GM19467 (cell line): ENCODE measurements around the gene DRD2.

Source experiments
- ATAC-seq: cut with Tn5 transposase; IDR thresholded peaks from one replicate; pipeline ENCODE4 v1.9.1; 2021; ENCODE audit warnings: mild to moderate bottlenecking, moderate library complexity; ENCODE audit not compliant: unreplicated experiment

The DRD2 gene

DNA sequence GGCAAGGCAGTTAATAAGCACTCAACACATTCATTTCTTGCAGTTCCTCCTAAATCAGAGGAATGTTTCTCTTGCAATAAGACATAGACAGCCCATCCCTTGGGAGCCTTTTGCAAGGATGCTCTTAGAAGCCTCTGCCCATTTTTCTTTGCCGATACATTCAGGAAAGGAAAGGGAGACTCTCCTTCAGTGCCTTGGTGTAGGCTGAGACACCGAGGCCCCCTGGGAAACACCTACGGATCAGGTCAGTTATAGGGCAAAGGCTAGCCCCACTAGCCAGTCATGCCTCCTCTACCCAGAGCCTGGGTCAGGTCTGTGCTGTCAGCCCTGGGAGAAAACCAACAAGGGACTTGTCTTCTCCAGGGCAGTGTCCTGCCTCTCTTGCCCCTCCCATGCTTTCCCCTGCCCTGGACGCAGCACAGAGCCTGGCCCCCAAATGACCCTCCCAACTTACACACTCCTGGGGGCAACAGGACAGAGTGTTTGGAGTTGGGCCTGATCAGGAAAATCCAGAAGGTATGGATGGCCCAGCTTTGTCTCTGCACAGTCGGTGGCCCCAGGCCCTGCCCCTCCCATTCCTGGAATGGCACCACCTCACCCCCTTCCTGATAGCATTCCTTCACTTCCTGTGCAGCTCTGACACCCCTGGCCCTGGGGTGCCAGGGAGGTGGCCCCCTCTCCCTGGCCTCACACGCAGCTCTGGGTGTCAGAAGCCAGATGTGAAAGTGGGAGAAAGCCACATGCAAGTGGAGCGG, 69.3 kb downstream of the DRD2 start:
- no peak for ATAC-seq

DNA sequence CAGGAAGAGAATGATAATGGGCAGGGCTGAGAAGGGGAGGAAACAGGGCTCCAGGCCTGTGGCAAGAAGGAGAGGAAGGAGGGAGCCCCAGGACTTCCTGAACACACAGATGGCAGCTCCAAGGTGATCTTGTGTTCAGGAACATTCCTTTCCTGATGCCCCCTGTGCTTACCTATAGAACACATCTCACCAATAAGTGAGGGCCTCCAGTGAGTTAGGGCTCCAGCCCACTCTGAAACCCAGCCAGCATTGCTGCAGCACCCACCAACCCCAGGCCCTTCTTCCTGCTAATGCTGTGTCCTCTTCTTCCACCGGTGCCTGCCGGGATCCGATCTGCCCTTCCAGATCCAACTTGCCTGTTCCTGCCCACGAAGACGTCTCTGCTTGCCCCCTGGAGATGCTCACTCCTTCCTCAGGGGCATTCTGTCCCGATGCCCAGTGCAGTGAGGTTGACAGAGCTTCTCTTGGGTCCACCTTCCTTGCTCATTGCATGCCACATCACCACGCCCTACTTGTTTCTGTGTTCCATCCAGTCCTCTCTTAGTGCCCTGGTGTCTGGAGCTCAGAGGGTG, 70.3 kb downstream of the DRD2 start:
- ATAC-seq: no peak

DNA sequence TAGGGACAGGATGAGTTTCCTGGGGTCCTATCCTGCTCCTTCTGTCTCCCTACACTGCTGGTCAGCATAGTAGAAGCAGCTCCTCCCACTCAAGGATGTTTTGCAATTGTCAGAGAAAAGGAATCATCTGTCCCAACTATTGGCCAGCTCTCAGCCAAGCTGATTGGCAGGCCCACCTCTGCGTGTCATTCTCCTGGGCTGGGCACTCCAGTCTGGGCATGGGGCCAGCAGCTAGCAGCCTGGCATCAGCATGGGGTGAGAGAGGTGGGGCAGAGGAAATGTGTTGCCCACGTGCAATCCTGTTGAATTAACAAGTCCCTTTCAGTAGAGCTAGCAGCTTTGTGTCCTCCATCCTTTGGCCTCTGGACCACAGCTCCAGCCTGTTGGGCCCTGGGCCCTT, 73.5 kb downstream of the DRD2 start:
- ATAC-seq: no peak

DNA sequence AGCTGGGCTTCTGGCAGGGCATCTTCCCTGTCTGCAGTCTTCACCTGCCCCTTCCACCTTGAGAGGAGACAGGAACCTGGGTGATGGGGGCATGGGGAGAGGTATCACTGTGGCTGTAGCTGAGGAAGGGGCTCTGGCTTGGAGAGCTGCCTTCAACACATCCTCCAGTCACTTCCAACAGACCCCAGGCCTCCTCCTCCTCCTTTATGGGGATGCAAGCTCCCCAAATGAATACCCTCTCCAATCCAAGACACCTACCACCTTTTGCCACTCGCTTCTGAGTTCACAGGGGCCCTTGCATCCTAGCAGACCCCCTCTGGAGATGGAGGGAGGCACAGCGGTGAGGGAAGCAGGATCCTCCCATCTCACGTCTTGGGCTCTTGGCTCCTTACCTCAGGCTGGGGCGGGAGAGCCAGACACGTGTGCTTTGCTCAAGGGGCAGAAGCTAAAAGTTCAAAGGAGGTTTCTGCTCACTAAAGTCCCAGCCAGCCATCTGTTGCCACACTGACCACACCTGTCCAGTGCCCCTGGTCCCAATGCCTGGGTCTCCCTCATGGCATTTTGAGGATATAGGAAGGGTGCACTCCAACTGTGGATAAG, 74.5 kb downstream of the DRD2 start:
- ATAC-seq: no peak

DNA sequence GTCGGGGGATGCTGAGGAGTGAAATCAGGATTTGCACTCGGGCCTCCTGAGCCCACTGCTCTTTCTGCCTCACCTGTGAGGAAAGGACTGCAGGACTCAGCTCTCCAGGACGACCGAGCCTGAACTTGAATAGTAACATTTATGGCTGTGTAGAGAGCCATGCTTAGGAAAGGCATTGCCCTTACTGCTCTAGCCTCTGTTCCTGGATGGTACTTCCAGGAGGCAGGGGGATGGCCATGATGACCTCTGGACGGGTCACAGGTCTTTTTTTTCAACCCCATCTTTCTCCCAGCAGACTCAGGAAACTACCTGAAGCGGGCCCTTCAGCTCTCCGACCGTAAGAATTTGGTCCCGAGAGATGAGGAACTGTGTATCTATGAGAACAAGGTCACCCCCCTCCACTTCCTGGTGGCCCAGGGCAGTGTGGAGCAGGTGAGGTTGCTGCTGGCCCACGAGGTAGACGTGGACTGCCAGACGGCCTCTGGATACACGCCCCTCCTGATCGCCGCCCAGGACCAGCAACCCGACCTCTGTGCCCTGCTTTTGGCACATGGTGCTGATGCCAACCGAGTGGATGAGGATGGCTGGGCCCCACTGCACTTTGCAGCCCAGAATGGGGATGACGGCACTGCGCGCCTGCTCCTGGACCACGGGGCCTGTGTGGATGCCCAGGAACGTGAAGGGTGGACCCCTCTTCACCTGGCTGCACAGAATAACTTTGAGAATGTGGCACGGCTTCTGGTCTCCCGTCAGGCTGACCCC, 76.3 kb downstream of the DRD2 start:
- ATAC-seq: no peak

DNA sequence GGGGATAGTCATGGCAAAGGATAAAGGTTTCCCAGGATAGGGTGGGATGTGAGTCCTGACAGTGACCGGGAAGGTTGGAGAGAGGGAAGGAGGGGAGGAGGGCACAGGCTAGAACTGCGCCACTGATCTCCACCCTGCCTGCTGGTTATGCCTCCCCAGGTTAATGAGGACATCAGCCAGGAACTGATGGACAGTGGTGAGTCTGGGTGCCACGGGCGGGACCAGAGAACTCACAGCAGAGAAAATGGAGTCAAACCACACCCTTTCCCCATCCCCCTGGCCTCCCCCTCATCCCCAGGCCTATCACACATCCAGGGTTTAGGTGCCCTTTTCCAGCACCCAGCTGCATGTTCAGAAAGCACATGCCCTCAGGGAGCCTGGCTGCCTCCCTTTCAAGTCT, 77.4 kb downstream of the DRD2 start:
- no peak for ATAC-seq

DNA sequence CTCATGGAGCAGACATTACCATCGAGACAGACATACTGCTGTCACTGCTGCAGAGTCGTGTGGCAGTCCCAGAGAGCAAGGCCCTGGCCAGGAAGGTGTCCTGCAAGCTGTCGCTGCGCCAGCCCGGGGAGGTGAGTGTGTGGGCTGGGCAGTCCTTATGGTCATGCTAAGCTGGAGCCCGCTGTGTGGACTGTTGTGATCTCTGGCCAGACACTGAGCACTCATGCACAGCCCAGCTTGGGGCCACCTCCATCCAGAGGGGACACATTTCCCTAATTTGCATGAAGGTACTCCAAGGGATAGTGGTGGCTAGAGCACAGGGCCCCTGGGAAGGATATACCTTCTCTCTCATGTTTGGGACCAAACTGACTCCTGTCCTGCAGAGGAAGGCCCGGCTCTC, 78.0 kb downstream of the DRD2 start:
- ATAC-seq: no peak

DNA sequence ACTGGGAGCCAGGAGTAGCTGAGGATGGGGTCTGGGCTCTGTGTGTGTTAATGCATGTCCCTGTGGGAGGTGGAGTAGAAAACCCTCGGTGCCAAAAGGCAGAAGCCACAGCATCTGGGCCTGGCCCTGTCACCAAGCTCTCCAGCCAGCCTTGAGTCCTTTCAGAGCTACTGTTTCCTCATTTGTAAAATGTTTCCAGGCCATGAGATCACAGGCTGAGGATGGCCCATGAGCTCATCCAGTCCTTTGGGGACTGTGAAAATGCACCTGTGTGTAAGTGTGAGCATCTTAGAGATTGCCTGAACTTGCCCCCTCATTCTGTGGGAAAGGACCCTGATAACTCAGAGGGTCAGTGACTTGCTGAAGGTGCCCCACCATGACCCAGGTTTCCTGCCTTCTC, 78.5 kb downstream of the DRD2 start:
- no peak for ATAC-seq

DNA sequence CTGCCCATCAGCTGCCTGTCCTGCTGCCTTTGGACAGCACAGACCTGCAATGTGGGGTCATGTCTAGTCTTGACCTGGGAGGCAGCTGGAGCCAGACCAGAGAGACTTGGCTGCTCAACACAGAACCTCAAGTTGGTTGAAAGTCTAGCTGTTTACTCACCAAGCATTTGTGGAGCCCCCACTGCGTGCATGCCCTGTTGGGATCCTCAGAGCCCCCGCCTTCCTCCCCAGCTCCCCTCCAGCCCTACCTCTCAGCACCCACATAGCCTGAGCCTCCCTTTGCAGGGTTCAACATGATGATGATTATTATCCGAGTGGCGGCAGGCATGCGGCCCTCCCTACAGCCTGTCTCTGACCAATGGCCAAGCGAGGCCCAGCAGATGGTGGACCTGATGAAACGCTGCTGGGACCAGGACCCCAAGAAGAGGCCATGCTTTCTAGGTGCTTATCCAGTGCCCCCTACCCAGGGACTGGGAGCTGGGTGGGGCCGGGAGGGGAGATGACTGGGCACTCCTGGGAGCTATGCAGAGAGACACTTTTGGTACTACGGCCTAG, 79.3 kb downstream of the DRD2 start:
- ATAC-seq: no peak

DNA sequence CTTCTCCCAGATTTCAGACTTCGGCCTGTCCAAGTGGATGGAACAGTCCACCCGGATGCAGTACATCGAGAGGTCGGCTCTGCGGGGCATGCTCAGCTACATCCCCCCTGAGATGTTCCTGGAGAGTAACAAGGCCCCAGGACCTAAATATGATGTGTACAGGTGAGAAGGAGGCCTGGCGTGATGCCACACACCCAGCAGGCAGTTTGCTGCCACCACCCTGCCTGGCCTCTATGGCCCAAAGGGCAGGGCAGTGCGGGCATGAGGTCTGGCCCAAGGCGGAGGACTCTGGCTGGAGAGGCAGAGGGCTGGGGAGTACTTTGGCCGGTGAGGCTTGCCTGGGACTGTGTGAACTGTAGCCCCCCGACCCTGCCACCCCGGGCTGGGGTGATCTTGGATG, 80.3 kb downstream of the DRD2 start:
- ATAC-seq: no peak

DNA sequence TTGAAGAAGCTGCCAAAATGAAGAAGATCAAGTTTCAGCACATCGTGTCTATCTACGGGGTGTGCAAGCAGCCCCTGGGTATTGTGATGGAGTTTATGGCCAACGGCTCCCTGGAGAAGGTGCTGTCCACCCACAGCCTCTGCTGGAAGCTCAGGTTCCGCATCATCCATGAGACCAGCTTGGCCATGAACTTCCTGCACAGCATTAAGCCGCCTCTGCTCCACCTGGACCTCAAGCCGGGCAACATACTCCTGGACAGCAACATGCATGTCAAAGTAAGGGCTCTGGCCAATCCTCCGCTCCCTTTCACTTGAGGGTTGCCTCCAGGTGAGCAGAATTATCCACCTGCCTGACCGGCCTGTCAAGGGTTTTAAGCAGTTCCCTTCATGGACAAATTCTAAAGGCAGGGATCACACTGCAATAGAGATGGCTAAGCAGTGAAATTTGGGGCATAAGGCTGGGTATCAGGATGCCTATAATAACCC, 81.7 kb downstream of the DRD2 start:
- ATAC-seq: no peak

DNA sequence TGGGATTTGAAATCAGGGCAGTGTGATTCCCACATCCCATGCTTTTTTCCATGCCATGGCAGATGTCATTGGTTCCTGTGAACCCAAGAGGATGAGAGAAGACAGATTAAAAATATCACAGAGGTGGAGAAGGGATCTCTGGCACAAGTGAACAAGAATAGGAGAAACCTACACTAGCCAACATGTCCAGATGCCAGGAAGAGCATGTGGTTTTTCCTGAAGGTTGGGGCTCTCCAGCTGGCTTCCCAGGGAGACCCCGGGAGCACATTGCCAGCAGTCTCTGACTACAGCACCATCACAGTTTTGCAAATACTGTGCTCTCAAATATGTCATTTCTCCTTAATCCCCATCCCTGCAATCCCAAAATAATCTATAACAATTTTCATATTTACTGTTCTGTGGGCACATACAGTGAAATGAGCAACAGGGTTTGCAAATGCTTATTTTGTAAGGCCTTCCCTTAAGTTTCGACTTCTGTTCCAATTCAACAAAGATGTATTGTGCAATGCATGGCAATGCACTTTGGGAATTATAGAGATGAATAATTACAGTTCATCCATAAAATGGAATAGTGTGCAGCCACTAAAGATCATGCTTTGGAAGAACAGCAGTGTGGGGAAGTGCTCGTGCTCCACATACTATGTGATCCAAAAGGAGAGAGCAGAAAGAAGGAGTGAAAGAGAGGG, 82.8 kb downstream of the DRD2 start:
- ATAC-seq: no peak

DNA sequence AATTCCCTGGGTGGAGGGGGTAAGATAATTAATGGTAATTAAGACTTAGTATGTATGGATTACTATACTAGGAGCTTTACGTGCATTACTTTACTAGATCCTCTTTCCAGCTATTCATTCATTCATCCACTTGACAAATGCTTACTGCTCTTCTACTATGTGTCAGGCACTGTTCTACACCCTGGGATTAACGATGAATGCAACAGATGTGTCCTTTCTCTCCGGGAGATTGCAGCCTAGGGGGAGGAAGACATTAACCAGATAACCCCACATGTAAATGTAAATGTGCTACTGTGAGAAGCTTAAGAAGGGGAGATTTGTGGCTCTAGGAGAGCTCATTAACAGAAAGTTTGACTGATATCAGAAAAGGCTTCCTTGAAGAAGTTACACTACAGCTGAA, 85.9 kb downstream of the DRD2 start:
- ATAC-seq: no peak

DNA sequence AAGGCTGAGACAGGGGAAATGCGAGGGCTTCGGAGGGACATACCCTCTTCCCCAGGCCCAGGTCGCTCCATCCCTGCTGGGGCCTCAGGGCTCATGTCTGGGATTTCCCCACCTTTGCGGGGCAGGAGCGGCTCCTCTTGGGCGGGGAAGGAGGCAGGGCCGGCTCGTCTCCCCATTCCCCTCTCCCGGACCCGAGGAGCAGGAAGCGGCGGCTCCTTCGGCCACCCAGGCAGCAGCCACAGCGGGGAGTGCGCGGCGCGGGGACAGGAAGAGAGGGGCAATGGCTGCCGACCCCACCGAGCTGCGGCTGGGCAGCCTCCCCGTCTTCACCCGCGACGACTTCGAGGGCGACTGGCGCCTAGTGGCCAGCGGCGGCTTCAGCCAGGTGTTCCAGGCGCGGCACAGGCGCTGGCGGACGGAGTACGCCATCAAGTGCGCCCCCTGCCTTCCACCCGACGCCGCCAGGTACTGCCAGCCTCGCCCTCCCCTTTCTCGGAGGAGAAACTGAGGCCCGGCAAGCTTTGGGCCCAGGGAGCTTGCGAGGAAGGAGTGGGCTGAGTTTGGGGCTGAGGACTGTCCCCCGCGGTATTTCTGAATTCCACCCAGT, 87.5 kb downstream of the DRD2 start, which contains the start of gene ANKK1:
TSS of gene ANKK1 (plus strand) at position 175 of the 607 bp plus-strand sequence. CDS start at position 281, 106 bp downstream.
- no peak for ATAC-seq

DNA sequence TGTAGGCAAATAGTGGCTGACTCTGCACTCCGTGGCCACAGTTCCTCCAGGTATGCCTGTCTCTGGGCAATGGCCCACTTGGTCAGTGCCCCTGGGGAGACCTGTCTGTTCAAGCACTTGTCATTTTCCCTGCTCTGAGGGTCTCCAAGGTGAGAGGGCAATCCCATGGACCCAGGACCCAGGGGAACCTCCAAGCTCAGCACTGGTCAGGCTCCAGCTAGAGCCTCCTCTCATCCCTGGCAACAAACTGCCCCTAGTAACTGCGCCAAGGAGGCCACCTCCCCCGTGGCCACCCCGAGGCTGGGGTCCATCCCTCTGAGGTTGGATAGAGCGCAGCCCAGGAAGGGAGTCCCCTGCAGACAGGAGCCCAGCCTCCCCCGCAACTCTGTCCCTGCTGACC, 88.3 kb downstream of the DRD2 start:
- no peak for ATAC-seq

DNA sequence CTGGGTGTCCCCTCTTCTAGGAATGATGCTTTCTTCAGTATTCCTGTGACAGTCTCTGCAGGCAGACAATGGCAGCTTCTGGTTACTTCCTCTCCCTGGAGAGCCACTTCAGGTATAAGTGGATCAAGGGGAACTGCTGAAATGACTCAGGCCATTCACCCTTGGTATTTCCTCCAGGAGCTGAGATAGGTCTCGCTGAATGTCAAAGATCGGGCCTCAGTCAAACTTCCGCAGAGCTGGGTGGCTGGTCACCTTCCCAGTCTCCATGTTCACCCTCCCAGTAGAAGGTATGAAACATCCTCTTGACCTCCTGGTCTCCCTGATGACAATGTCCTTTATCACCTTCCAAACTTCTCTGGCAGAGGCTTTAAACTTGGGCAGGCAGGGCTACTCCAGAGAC, 89.4 kb downstream of the DRD2 start:
- ATAC-seq: no peak

DNA sequence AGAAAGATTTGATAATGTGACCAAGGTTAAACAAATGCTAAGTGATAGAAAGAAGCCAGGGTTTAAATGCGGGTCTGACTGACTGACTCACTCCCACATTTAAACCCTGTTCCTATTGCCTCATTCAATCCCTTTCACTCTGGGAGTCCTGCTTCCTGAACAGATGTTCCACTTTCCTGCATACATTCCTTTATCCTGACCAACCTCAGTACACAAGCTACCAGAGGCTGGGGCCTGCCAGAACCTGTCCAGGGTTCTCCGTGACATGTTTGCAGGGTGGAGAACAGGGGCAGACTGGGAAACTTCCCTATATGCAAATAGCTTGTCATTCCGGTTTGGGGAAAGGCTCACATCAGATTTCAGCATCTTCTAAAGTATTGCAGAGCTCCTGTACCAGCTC, 90.6 kb downstream of the DRD2 start:
- no peak for ATAC-seq

DNA sequence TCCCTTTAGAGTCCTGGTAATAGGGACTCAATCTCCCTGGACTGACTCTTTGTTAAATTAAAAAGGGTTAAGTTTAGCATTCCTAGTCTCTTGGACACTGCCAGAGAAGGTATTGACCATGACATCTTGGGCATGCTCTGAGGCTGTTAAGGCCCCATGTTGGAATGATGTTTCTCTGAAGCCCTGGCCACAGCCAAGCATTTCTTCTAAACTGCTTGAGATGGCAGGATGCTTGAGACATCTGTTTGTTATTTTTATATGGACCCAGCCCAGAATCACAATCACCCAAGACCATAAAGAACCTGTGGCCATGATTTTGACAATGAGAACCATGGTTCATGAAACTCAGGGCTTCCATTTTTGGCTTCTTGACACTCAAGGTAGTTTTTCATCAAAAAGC, 93.1 kb downstream of the DRD2 start:
- ATAC-seq: no peak

DNA sequence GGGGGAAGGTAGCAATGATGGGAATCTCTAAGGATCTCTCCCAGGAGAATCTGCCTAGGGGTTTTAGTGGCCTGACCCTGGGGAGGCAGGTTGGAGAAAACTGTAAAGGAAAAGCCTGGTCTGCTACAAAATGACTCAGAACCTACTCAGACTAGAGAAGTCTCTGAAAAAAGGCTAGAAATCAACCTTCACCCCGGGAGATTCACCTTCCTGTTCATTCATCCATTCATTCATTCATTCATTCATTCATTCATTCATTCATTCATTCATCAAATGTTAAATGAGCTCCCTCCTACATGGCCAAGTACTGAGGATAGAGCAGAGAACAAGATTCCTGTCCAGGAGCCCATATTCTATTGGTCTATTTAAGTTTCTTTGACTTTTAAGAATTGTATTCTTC, 96.5 kb downstream of the DRD2 start:
- no peak for ATAC-seq

DNA sequence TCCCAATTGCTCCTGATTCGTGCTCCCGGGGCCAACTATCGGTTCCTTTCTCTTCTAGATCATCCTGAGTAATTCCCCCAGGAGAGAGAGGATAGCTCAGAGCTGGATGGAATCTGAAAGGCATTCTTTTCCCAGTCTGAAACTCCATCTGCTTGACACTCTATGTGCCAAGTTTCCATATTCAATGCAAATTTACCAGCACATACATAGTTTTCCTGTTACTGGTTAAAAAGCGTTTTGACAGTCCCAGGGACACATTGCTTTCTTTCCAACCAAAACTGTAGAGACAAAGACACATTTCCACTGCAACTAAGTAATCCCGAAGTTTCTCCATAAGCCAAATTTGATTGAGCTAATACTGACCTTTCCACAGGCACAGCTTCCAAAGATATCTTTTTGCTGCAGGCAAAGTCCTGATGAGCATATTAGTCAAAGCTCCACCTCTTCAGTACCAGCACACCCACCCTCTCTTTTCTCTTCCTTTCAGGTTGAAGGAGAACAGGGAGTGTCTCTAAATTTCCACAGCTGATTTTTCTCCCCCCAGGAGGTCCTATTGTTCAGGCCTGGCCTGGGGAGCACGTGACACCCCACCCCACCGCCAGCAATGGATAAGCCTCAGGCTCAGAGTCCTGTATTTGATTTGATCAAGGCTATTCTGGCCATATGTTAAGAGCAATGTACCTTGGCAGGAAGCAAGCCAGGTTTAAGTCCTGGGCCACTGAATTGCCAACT, 97.4 kb downstream of the DRD2 start:
- ATAC-seq: no peak
